ENCODE data around the gene FCER1G.

Gene FCER1G

GRCh38 chr1:161177112-161177935 is 37.8 kb upstream of the FCER1G start, which contains the start of gene B4GALT3:
B4GALT3 (minus strand) TSS chr1:161177507; CDS start chr1:161176060, 1,447 bp downstream.
- no peak for TF ChIP-seq CTCF (IDR thresholded peaks at IDR 0.05; ENCODE audit: low read depth, low read length, missing control alignments)
- peak within 1 kb of the TSS; percentile 67 for H3K4me3 ChIP-seq (ENCODE audit: low read depth, low read length)
- no peak for DNase-seq (ENCODE audit: low read depth)

- DNase-seq (ENCODE audit: low read depth), result no peak
- peak overlapping the region; percentile 67 for H3K4me3 ChIP-seq (ENCODE audit: low read depth, low read length)
- no peak for TF ChIP-seq CTCF (IDR thresholded peaks at IDR 0.05; ENCODE audit: low read depth, low read length, missing control alignments)
These were observed 37.2 kb upstream of the FCER1G start for GRCh38 chr1:161177936-161178244.

GRCh38 chr1:161179698-161180097 is 35.4 kb upstream of the FCER1G start:
- no peak overlapping the region for H3K4me3 ChIP-seq (ENCODE audit: low read depth, low read length)
- DNase-seq (ENCODE audit: low read depth), result no peak
- TF ChIP-seq CTCF (IDR thresholded peaks at IDR 0.05; ENCODE audit: low read depth, low read length, missing control alignments), result no peak

- DNase-seq (ENCODE audit: low read depth), result no peak
- peak; percentile 36 for TF ChIP-seq CTCF (IDR thresholded peaks at IDR 0.05; ENCODE audit: low read depth, low read length, missing control alignments)
- H3K4me3 ChIP-seq (ENCODE audit: low read depth, low read length), result no peak overlapping the region
These were observed 34.5 kb upstream of the FCER1G start for GRCh38 chr1:161180639-161181038.

GRCh38 chr1:161182214-161182613 is 32.9 kb upstream of the FCER1G start:
- DNase-seq (ENCODE audit: low read depth), result peak; percentile 78
- no peak overlapping the region for H3K4me3 ChIP-seq (ENCODE audit: low read depth, low read length)
- TF ChIP-seq CTCF (IDR thresholded peaks at IDR 0.05; ENCODE audit: low read depth, low read length, missing control alignments), result no peak

GRCh38 chr1:161185282-161185682 is 29.8 kb upstream of the FCER1G start:
- TF ChIP-seq CTCF (IDR thresholded peaks at IDR 0.05; ENCODE audit: low read depth, low read length, missing control alignments), result no peak
- no peak overlapping the region for H3K4me3 ChIP-seq (ENCODE audit: low read depth, low read length)
- peak; percentile 97 for DNase-seq (ENCODE audit: low read depth)

Measured in GM12864 (cell line).